HG02973 (cell line): ENCODE measurements around the gene GALNTL6.

ENCODE experiments used
- ATAC-seq: cut with Tn5 transposase; IDR thresholded peaks from one replicate; pipeline ENCODE4 v1.9.1; 2021; ENCODE audit warnings: moderate library complexity; ENCODE audit not compliant: unreplicated experiment

The GALNTL6 gene

GRCh38 chr4:172649143-172649542 lies 835.9 kb downstream of the GALNTL6 start:
- ATAC-seq = no peak

GRCh38 chr4:172650758-172651530 lies 837.7 kb downstream of the GALNTL6 start:
- ATAC-seq = no peak

- ATAC-seq = no peak
These were observed 838.8 kb downstream of the GALNTL6 start for GRCh38 chr4:172651961-172652360.

GRCh38 chr4:172652369-172652768 lies 839.2 kb downstream of the GALNTL6 start:
- no peak for ATAC-seq

- ATAC-seq = no peak
These were observed 840.5 kb downstream of the GALNTL6 start for GRCh38 chr4:172653676-172654075.

- ATAC-seq = no peak
These were observed 841.3 kb downstream of the GALNTL6 start for GRCh38 chr4:172654457-172654856.

- no peak for ATAC-seq
These were observed 842.9 kb downstream of the GALNTL6 start for GRCh38 chr4:172656055-172656454.

GRCh38 chr4:172657081-172657480 lies 843.9 kb downstream of the GALNTL6 start:
- no peak for ATAC-seq

- no peak for ATAC-seq
These were observed 847.0 kb downstream of the GALNTL6 start for GRCh38 chr4:172660251-172660650.

GRCh38 chr4:172662113-172662512 lies 848.9 kb downstream of the GALNTL6 start:
- no peak for ATAC-seq

GRCh38 chr4:172666711-172667368 lies 853.6 kb downstream of the GALNTL6 start:
- no peak for ATAC-seq

GRCh38 chr4:172674811-172675210 lies 861.6 kb downstream of the GALNTL6 start:
- no peak for ATAC-seq

- ATAC-seq = no peak
These were observed 862.0 kb downstream of the GALNTL6 start for GRCh38 chr4:172675232-172675631.

- no peak for ATAC-seq
These were observed 867.5 kb downstream of the GALNTL6 start for GRCh38 chr4:172680691-172681090.

GRCh38 chr4:172683021-172683420 lies 869.8 kb downstream of the GALNTL6 start:
- ATAC-seq = no peak

- ATAC-seq = no peak
These were observed 872.8 kb downstream of the GALNTL6 start for GRCh38 chr4:172686021-172686420.

GRCh38 chr4:172688534-172688933 lies 875.3 kb downstream of the GALNTL6 start:
- ATAC-seq = no peak

GRCh38 chr4:172691552-172691951 lies 878.3 kb downstream of the GALNTL6 start:
- ATAC-seq = no peak

GRCh38 chr4:172692701-172693100 lies 879.5 kb downstream of the GALNTL6 start:
- no peak for ATAC-seq

GRCh38 chr4:172698256-172698655 lies 885.1 kb downstream of the GALNTL6 start:
- ATAC-seq = no peak

GRCh38 chr4:172705565-172705964 lies 892.4 kb downstream of the GALNTL6 start:
- no peak for ATAC-seq

GRCh38 chr4:172706000-172706399 lies 892.8 kb downstream of the GALNTL6 start:
- ATAC-seq = no peak
